CD4-positive, alpha-beta T cell treated with Interleukin-4 for 4 hours (primary cell): ENCODE measurements around the gene RANBP3L.
"Not testable (repeated sequence)": the region's sequence is repeated elsewhere in the genome, so short reads cannot be mapped to it uniquely, and the experiment has no call there.

Source experiments
- DNase-seq: peaks from one replicate; pipeline ENCODE4 v3.0.0-alpha.2; 2020

The RANBP3L gene

GRCh38 chr5:36285837-36286615 lies 15.7 kb downstream of the RANBP3L start:
- DNase-seq = no peak

- DNase-seq = not testable (repeated sequence)
These were observed 17.9 kb downstream of the RANBP3L start for GRCh38 chr5:36283775-36284174.

- no peak for DNase-seq
These were observed 20.1 kb downstream of the RANBP3L start for GRCh38 chr5:36281626-36282025.

- DNase-seq = no peak
These were observed 22.5 kb downstream of the RANBP3L start for GRCh38 chr5:36279054-36279698.

GRCh38 chr5:36277521-36278176 lies 24.1 kb downstream of the RANBP3L start:
- DNase-seq = no peak

- DNase-seq = no peak
These were observed 24.8 kb downstream of the RANBP3L start for GRCh38 chr5:36276864-36277263.

GRCh38 chr5:36273809-36274526 lies 27.7 kb downstream of the RANBP3L start:
- no peak for DNase-seq

- no peak for DNase-seq
These were observed 29.5 kb downstream of the RANBP3L start for GRCh38 chr5:36272136-36272690.

- no peak for DNase-seq
These were observed 30.7 kb downstream of the RANBP3L start for GRCh38 chr5:36270876-36271575.

- no peak for DNase-seq
These were observed 31.5 kb downstream of the RANBP3L start for GRCh38 chr5:36270175-36270574.

- DNase-seq = no peak
These were observed 32.2 kb downstream of the RANBP3L start for GRCh38 chr5:36269478-36269877.

GRCh38 chr5:36267905-36268304 lies 33.8 kb downstream of the RANBP3L start:
- no peak for DNase-seq

GRCh38 chr5:36264202-36264760 lies 37.4 kb downstream of the RANBP3L start:
- no peak for DNase-seq

- no peak for DNase-seq
These were observed 40.5 kb downstream of the RANBP3L start for GRCh38 chr5:36261186-36261585.

GRCh38 chr5:36253575-36253974 lies 48.1 kb downstream of the RANBP3L start:
- DNase-seq = no peak

GRCh38 chr5:36252722-36253365 lies 48.9 kb downstream of the RANBP3L start:
- no peak for DNase-seq

- DNase-seq = no peak
These were observed 50.5 kb downstream of the RANBP3L start for GRCh38 chr5:36251218-36251617.

GRCh38 chr5:36250427-36250826 lies 51.3 kb downstream of the RANBP3L start:
- no peak for DNase-seq

GRCh38 chr5:36246036-36246800 lies 55.5 kb downstream of the RANBP3L start:
- DNase-seq = no peak

GRCh38 chr5:36244076-36244475 lies 57.6 kb downstream of the RANBP3L start:
- DNase-seq = no peak

GRCh38 chr5:36243653-36244052 lies 58.0 kb downstream of the RANBP3L start:
- no peak for DNase-seq
